Measurements from ENCODE around the gene CCDC149. TPM values are rescaled to one million over a fixed set of nuclear protein-coding genes. Genes with fewer than 3 reads are reported as not detected.

Gene CCDC149
- total and polyA plus RNA-seq, 2 of the 8 experiments (the other 6 are each of a cell fraction or from before 2014, with no cell fraction given) = 2.2 to 5.6 TPM

DNA sequence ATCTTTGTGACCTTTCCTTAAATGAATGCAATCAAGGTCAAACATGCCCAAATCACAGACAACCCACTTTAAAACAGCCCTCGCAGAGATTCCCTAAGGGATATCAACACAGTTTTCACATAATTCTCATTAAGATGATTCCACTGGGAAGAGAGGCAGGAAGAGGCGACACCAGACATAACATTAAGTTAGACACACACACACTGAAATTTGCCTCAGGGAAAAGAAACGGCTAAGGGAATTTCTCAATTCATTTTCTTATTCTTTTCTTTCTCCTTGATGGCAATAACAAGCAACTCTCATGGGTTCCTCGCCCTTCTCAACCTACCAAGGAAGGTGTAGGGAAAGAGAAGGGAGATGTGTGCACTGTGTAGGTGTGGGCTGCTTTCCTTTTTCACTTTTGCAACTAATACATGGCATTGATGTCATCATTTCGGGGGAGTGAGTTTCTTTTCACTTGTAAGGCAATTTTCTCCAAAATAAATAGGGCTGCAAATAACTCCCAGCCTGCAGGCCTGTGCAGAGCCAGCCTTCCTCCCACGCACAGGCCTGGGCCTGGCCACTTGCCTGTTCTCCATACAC lies 76.1 kb downstream of the CCDC149 start:
- H3K79me1 ChIP-seq (ENCODE audit: low read depth, low read length) = no peaks in the 10 kb centered on the region
- H3K27me3 ChIP-seq (replicated peaks in 1 of 4; ENCODE audit: control insufficient read depth in 3 of 4, extremely low read depth in 1 of 4, insufficient read depth in 3 of 4, low read length in 3 of 4) = no peaks in the 10 kb centered on the region
- no peak overlapping the region for H2BK120ac ChIP-seq (replicated peaks; ENCODE audit: low read depth, low read length)
- no peak overlapping the region for H4K91ac ChIP-seq (replicated peaks; ENCODE audit: insufficient read length, low read length)
- H3K56ac ChIP-seq (replicated peaks; ENCODE audit: insufficient read length, low read depth, low read length) = no peak overlapping the region
- H2BK20ac ChIP-seq (ENCODE audit: low read length) = no peak overlapping the region
- no peak overlapping the region for H2AK5ac ChIP-seq (ENCODE audit: low read depth, low read length)
- H2BK5ac ChIP-seq (ENCODE audit: low read depth, low read length) = no peak overlapping the region
- no peaks in the 10 kb centered on the region for H4K20me1 ChIP-seq (replicated peaks in 1 of 2; ENCODE audit: control insufficient read depth in 1 of 2, insufficient read depth in 2 of 2, low read length in 2 of 2)
- H2AFZ ChIP-seq (ENCODE audit: low read length) = no peak overlapping the region
- no peak for FAIRE-seq
- H3K79me2 ChIP-seq (ENCODE audit: control insufficient read depth in 1 of 2, insufficient read depth in 2 of 2, low read length in 2 of 2) = no peaks in the 10 kb centered on the region
- no peak overlapping the region for H3K14ac ChIP-seq (ENCODE audit: insufficient read length)
- DNase-seq (ENCODE audit: low read depth in 1 of 2, low spot score in 2 of 2) = no peak
- no peaks in the 10 kb centered on the region for H3K9me3 ChIP-seq (ENCODE audit: insufficient read depth in 2 of 2, low read depth in 1 of 2, low read length in 1 of 2)
- H3K4me1 ChIP-seq (replicated peaks in 1 of 4; ENCODE audit: control insufficient read depth in 3 of 4, insufficient read depth in 4 of 4, low read length in 3 of 4) = no peaks in the 10 kb centered on the region
- no peaks in the 10 kb centered on the region for H3K23me2 ChIP-seq (ENCODE audit: low read depth, low read length)
- H3K4ac ChIP-seq (replicated peaks; ENCODE audit: insufficient read length, low read depth, low read length) = no peak overlapping the region
- no peak overlapping the region for H3K23ac ChIP-seq (ENCODE audit: insufficient read length)
- H3K18ac ChIP-seq (ENCODE audit: extremely low read depth, low read length) = no peak overlapping the region
- H4K5ac ChIP-seq (ENCODE audit: insufficient read length, low read depth, low read length) = no peak overlapping the region
- no peak overlapping the region for H2BK12ac ChIP-seq (ENCODE audit: low read depth, low read length)
- no peaks in the 10 kb centered on the region for H3K36me3 ChIP-seq (ENCODE audit: control insufficient read depth in 2 of 4, insufficient read depth in 4 of 4, low read length in 3 of 4)
- ChIA-PET POLR2A (ENCODE audit: partially characterized antibody) (no interaction called here), CTCF (ENCODE audit: partially characterized antibody) (interaction anchor here (0.6 to 0.9 kb wide), 3 partner anchors 12 to 144 kb away, joined by 3 to 5 read pairs (median 4); no protein-coding TSS in a partner anchor)
- 85% methylated on average over 6 of the region's 6 CpGs; no CpG with 5 or more reads in 1 of the 2 experiments for WGBS, 2 experiments (ENCODE audit: extremely low coverage in 1 of 2, insufficient coverage in 1 of 2, insufficient read length in 1 of 2, insufficient replicate concordance in 2 of 2, low coverage in 1 of 2, low lambda C conversion rate in 2 of 2, missing lambda C conversion rate in 1 of 2)
- H3K4me3 ChIP-seq (ENCODE audit: extremely low read depth in 1 of 4, insufficient read depth in 2 of 4, low read depth in 3 of 4, low read length in 4 of 4) = no peak overlapping the region
- no peak overlapping the region for H3K9ac ChIP-seq (replicated peaks in 1 of 4; ENCODE audit: extremely low read depth in 1 of 4, low read depth in 3 of 4, low read length in 3 of 4)
- H3K4me2 ChIP-seq (ENCODE audit: insufficient read depth in 1 of 2, low read depth in 2 of 2, low read length in 2 of 2) = no peak overlapping the region
- no peak overlapping the region for H2BK15ac ChIP-seq (ENCODE audit: low read length)
- H3K27ac ChIP-seq (ENCODE audit: low read depth, low read length) = no peak overlapping the region
- H4K8ac ChIP-seq (ENCODE audit: extremely low read depth, insufficient read depth, low read length) = no peak overlapping the region
- TF ChIP-seq BCL11A (IDR thresholded peaks at IDR 0.05; ENCODE audit: low read depth in 2 of 2, low read length in 2 of 2) = no peak
- TF ChIP-seq GABPA (IDR thresholded peaks at IDR 0.05; ENCODE audit: borderline replicate concordance, insufficient read depth, low read length) = no peak
- no peak for TF ChIP-seq TCF12 (IDR thresholded peaks at IDR 0.05; ENCODE audit: low read depth, low read length)
- no peak for TF ChIP-seq EGR1 (IDR thresholded peaks at IDR 0.05; ENCODE audit: borderline replicate concordance, low read depth, low read length)
- no peak for TF ChIP-seq TAF7 (optimal IDR thresholded peaks at IDR 0.05; ENCODE audit: borderline replicate concordance, low read depth, low read length)
- no peak for TF ChIP-seq CBX5 (IDR thresholded peaks at IDR 0.05; ENCODE audit: low read depth, low read length)
- no peak for TF ChIP-seq RNF2 (IDR thresholded peaks at IDR 0.05; ENCODE audit: borderline replicate concordance, low read depth, low read length, missing control alignments, poor library complexity, severe bottlenecking)
- TF ChIP-seq SUZ12 (IDR thresholded peaks at IDR 0.05; ENCODE audit: low read length) = no peak
- no peak for TF ChIP-seq EZH2 (IDR thresholded peaks at IDR 0.05; ENCODE audit: low read depth, low read length, severe bottlenecking)
- TF ChIP-seq POLR2AphosphoS5 (IDR thresholded peaks at IDR 0.05; ENCODE audit: low read depth, low read length) = no peak
- TF ChIP-seq, protein P1, sequence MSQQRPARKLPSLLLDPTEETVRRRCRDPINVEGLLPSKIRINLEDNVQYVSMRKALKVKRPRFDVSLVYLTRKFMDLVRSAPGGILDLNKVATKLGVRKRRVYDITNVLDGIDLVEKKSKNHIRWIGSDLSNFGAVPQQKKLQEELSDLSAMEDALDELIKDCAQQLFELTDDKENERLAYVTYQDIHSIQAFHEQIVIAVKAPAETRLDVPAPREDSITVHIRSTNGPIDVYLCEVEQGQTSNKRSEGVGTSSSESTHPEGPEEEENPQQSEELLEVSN (IDR thresholded peaks at IDR 0.05) = no peak
- no peak for TF ChIP-seq TEAD4 (IDR thresholded peaks at IDR 0.05; ENCODE audit: low read depth, low read length)
- no peak for TF ChIP-seq SP1 (IDR thresholded peaks at IDR 0.05; ENCODE audit: low read depth, low read length)
